H9 (cell line): ENCODE measurements around the gene CCDC60. TPM values are rescaled to one million over a fixed set of nuclear protein-coding genes. Genes with fewer than 3 reads are reported as not detected.

Experiments used
- DNase-seq: peaks from one replicate; pipeline ENCODE4 v3.0.0-alpha.2; 2017
- H2AFZ ChIP-seq: one replicate; pipeline ENCODE4 v1.6.1; 2013; ENCODE audit warnings: mild to moderate bottlenecking, low read length, control low read depth, moderate library complexity
- H2AK5ac ChIP-seq: 2 replicates; pipeline ENCODE4 v1.6.1; 2013; ENCODE audit warnings: low read length, control low read depth, mixed read lengths; ENCODE audit not compliant: insufficient read length
- H2BK120ac ChIP-seq: one replicate; pipeline ENCODE4 v1.6.1; 2013; ENCODE audit warnings: low read depth, mild to moderate bottlenecking, low read length, control low read depth, inconsistent platforms; ENCODE audit not compliant: poor library complexity, severe bottlenecking
- H2BK12ac ChIP-seq: 2 replicates; pipeline ENCODE4 v1.6.1; 2013; ENCODE audit warnings: low read length, control low read depth, mixed read lengths, low read depth; ENCODE audit not compliant: insufficient read length
- H2BK15ac ChIP-seq: 2 replicates; pipeline ENCODE4 v1.6.1; 2013; ENCODE audit warnings: low read depth, low read length, control low read depth
- H2BK20ac ChIP-seq: one replicate; pipeline ENCODE4 v1.6.1; 2013; ENCODE audit warnings: low read depth, mild to moderate bottlenecking, low read length, control low read depth, inconsistent platforms; ENCODE audit not compliant: poor library complexity, severe bottlenecking
- H2BK5ac ChIP-seq: 2 replicates; pipeline ENCODE4 v1.6.1; 2013; ENCODE audit warnings: low read length, control low read depth, mixed read lengths; ENCODE audit not compliant: insufficient read length
- H3K14ac ChIP-seq: 2 replicates; pipeline ENCODE4 v1.6.1; 2013; ENCODE audit warnings: low read length, control low read depth; ENCODE audit not compliant: insufficient read depth
- H3K18ac ChIP-seq: 2 replicates; pipeline ENCODE4 v1.6.1; 2013; ENCODE audit warnings: low read depth, mild to moderate bottlenecking, mixed read lengths, low read length, control low read depth; ENCODE audit not compliant: insufficient read length
- H3K23ac ChIP-seq: 2 replicates; pipeline ENCODE4 v1.6.1; 2013; ENCODE audit warnings: low read length, control low read depth, mixed read lengths, low read depth; ENCODE audit not compliant: insufficient read length
- H3K23me2 ChIP-seq: 2 replicates; pipeline ENCODE4 v1.6.1; 2013; ENCODE audit warnings: low read depth, mild to moderate bottlenecking, mixed read lengths, low read length, control low read depth; ENCODE audit not compliant: insufficient read length, poor library complexity, severe bottlenecking
- H3K27ac ChIP-seq: 2 replicates; pipeline ENCODE4 v1.5.1; 2013; ENCODE audit warnings: low read length, control low read depth, mixed read lengths, low read depth; ENCODE audit not compliant: insufficient read length
- H3K27me3 ChIP-seq: 2 replicates; pipeline ENCODE4 v1.6.1; 2013; ENCODE audit warnings: low read length, control low read depth, inconsistent platforms; ENCODE audit not compliant: insufficient read depth
- H3K4ac ChIP-seq: 2 replicates; pipeline ENCODE4 v1.6.1; 2013; ENCODE audit warnings: low read depth, mild to moderate bottlenecking, control low read depth, inconsistent platforms, low read length, moderate library complexity
- H3K4me1 ChIP-seq: 2 replicates; pipeline ENCODE4 v1.6.1; 2013; ENCODE audit warnings: low read length, control low read depth, inconsistent platforms; ENCODE audit not compliant: insufficient read depth
- H3K4me2 ChIP-seq: 2 replicates; pipeline ENCODE4 v1.6.1; 2013; ENCODE audit warnings: low read length, control low read depth, mixed read lengths; ENCODE audit not compliant: insufficient read length, insufficient read depth
- H3K56ac ChIP-seq: 2 replicates; pipeline ENCODE4 v1.6.1; 2013; ENCODE audit warnings: low read depth, mild to moderate bottlenecking, mixed read lengths, low read length, control low read depth; ENCODE audit not compliant: insufficient read length
- H3K79me1 ChIP-seq: 2 replicates; pipeline ENCODE4 v1.6.1; 2013; ENCODE audit warnings: low read depth, mild to moderate bottlenecking, moderate library complexity, low read length, control low read depth, inconsistent platforms; ENCODE audit not compliant: insufficient read depth, poor library complexity, severe bottlenecking
- H3K79me2 ChIP-seq: 2 replicates; pipeline ENCODE4 v1.6.1; 2013; ENCODE audit warnings: low read length, control low read depth, inconsistent platforms; ENCODE audit not compliant: insufficient read depth
- H3K9ac ChIP-seq: 2 replicates; pipeline ENCODE4 v1.6.1; 2013; ENCODE audit warnings: low read length, control low read depth, mixed read lengths; ENCODE audit not compliant: insufficient read length; ENCODE audit errors: extremely low read depth
- H3K9me3 ChIP-seq: one replicate; pipeline ENCODE4 v1.6.1; 2013; ENCODE audit warnings: low read depth, low read length, inconsistent platforms; ENCODE audit not compliant: control insufficient read depth
- H3T11ph ChIP-seq: one replicate; pipeline ENCODE4 v1.6.1; 2013; ENCODE audit warnings: mild to moderate bottlenecking, low read length, control low read depth, inconsistent platforms
- H4K20me1 ChIP-seq: one replicate; pipeline ENCODE4 v1.6.1; 2013; ENCODE audit not compliant: control insufficient read depth, insufficient read length, insufficient read depth
- H4K5ac ChIP-seq: 2 replicates; pipeline ENCODE4 v1.6.1; 2013; ENCODE audit warnings: low read depth, mild to moderate bottlenecking, mixed read lengths, low read length, control low read depth; ENCODE audit not compliant: insufficient read length
- H4K8ac ChIP-seq: replicated peaks from 2 replicates; pipeline ENCODE4 v1.6.1; 2013; ENCODE audit warnings: low read length, control low read depth, mixed read lengths, low read depth; ENCODE audit not compliant: insufficient read length
- H4K91ac ChIP-seq: 2 replicates; pipeline ENCODE4 v1.6.1; 2013; ENCODE audit warnings: low read depth, mild to moderate bottlenecking, moderate library complexity, mixed read lengths, low read length, control low read depth; ENCODE audit not compliant: insufficient read length
- H3K27ac Mint-ChIP-seq, 3 experiments: 2 replicates in 2 of 3; 3 replicates in 1 of 3; pipeline ENCODE4 v1.8.0; 2020 to 2021; ENCODE audit warnings: mixed read lengths in 3 of 3, mild to moderate bottlenecking in 1 of 3, moderate library complexity in 1 of 3
- H3K27me3 Mint-ChIP-seq: 2 replicates; pipeline ENCODE4 v1.8.0; 2021; ENCODE audit warnings: low read depth, mild to moderate bottlenecking, moderate library complexity, mixed read lengths
- H3K36me3 Mint-ChIP-seq, 3 experiments: 2 replicates in 2 of 3; 3 replicates in 1 of 3; pipeline ENCODE4 v1.8.0; 2020 to 2021; ENCODE audit warnings: low read depth in 3 of 3, mixed read lengths in 3 of 3; ENCODE audit not compliant: insufficient read depth in 1 of 3
- H3K4me1 Mint-ChIP-seq, 2 experiments: 2 replicates each; pipeline ENCODE4 v1.8.0; 2020; ENCODE audit warnings: mixed read lengths in 2 of 2
- H3K4me3 Mint-ChIP-seq, 2 experiments: 2 replicates in 1 of 2; 3 replicates in 1 of 2; pipeline ENCODE4 v1.8.0; 2020 to 2021; ENCODE audit warnings: mild to moderate bottlenecking in 2 of 2, mixed read lengths in 2 of 2, moderate library complexity in 1 of 2
- H3K9me3 Mint-ChIP-seq, 2 experiments: 2 replicates in 1 of 2; 3 replicates in 1 of 2; pipeline ENCODE4 v1.8.0; 2020; ENCODE audit warnings: mild to moderate bottlenecking in 2 of 2, mixed read lengths in 2 of 2, moderate library complexity in 1 of 2
- WGBS: extraction: QIAGEN DNeasy Blood & Tissue Kit; methylation state at CpG from one replicate; pipeline ENCODE4 v1.1.7; 2013; ENCODE audit warnings: missing lambda C conversion rate, low lambda C conversion rate, mixed read lengths; ENCODE audit not compliant: insufficient read length; ENCODE audit errors: extremely low coverage; 5-methylcytosine and 5-hydroxymethylcytosine counted together
- total RNA-seq: library from RNA; stranded (reverse); gene quantifications from 2 replicates; pipeline ENCODE4 v1.2.1, GENCODE V29; 2021
- TF ChIP-seq, protein P1 (sequence below): fragments of 200-600 bp; sonication (generic); conservative IDR thresholded peaks from 3 replicates; pipeline ENCODE4 v1.8.0; 2021; ENCODE audit warnings: antibody characterized with exemption, mild to moderate bottlenecking

Gene CCDC60
- total RNA-seq, 1 experiment from 2014 or later: 0.44 TPM

DNA sequence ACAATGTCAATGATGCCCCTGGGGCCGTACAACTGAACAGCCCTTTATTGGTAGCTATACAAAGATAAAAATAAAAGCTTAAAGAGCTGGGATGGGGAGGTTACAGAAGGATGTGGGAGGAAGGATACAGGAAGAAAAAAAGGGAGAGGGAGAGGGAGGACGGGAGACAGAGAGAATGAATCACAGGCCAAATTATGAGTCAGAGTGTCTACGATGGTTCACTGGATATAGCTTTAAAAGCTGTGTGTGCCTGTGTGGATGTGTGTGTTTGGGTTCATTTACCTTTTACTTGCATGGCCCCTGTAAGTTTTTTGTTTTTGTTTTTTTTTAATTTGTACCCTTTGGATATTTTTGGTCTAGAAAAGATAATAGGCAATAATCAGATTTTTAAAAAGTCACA is 111.9 kb downstream of the CCDC60 start:
- no peak for DNase-seq
- Histone ChIP-seq H4K8ac (no peak overlapping the region), H3K9me3 (no peaks in the 10 kb centered on the region), H2BK5ac (no peak overlapping the region), H4K91ac (no peak overlapping the region), H3K14ac (no peak overlapping the region), H3K4me1 (peaks cover 3% of the 10 kb centered on the region; the same call in 1 of the 2 replicates), H2AK5ac (no peak overlapping the region), H2BK12ac (no peak overlapping the region), H3K18ac (no peak overlapping the region), H3K4ac (no peak overlapping the region), H3K23ac (no peak overlapping the region), H3K27me3 (no peaks in the 10 kb centered on the region), H4K5ac (no peak overlapping the region), H3T11ph (no peak overlapping the region), H2BK20ac (no peak overlapping the region), H3K23me2 (no peaks in the 10 kb centered on the region), H2AFZ (no peak overlapping the region), H3K56ac (no peak overlapping the region), H2BK15ac (no peak overlapping the region), H3K27ac (no peak overlapping the region), H3K9ac (no peak overlapping the region), H2BK120ac (no peak overlapping the region), H3K79me2 (no peaks in the 10 kb centered on the region), H4K20me1 (no peaks in the 10 kb centered on the region), H3K4me2 (no peak overlapping the region), H3K79me1 (no peaks in the 10 kb centered on the region)
- Mint-ChIP-seq H3K9me3 (peaks cover 3 to 4% of the 10 kb centered on the region in 2 experiments; a peak in 4 of 5 replicates), H3K36me3 (peaks cover 2 to 4% (median 3%) of the 10 kb centered on the region in 3 experiments; a peak in 3 of 7 replicates), H3K27me3 (peaks cover 16% of the 10 kb centered on the region), H3K4me3 (no peak overlapping the region), H3K4me1 (peaks cover 13 to 15% of the 10 kb centered on the region in 2 experiments), H3K27ac (no peak overlapping the region)
- TF ChIP-seq, protein P1, sequence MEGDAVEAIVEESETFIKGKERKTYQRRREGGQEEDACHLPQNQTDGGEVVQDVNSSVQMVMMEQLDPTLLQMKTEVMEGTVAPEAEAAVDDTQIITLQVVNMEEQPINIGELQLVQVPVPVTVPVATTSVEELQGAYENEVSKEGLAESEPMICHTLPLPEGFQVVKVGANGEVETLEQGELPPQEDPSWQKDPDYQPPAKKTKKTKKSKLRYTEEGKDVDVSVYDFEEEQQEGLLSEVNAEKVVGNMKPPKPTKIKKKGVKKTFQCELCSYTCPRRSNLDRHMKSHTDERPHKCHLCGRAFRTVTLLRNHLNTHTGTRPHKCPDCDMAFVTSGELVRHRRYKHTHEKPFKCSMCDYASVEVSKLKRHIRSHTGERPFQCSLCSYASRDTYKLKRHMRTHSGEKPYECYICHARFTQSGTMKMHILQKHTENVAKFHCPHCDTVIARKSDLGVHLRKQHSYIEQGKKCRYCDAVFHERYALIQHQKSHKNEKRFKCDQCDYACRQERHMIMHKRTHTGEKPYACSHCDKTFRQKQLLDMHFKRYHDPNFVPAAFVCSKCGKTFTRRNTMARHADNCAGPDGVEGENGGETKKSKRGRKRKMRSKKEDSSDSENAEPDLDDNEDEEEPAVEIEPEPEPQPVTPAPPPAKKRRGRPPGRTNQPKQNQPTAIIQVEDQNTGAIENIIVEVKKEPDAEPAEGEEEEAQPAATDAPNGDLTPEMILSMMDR: no peak
- no CpG with 5 or more reads among the region's 3 CpGs for WGBS
